Measurements from ENCODE around the gene PACS2.

Gene PACS2

DNA sequence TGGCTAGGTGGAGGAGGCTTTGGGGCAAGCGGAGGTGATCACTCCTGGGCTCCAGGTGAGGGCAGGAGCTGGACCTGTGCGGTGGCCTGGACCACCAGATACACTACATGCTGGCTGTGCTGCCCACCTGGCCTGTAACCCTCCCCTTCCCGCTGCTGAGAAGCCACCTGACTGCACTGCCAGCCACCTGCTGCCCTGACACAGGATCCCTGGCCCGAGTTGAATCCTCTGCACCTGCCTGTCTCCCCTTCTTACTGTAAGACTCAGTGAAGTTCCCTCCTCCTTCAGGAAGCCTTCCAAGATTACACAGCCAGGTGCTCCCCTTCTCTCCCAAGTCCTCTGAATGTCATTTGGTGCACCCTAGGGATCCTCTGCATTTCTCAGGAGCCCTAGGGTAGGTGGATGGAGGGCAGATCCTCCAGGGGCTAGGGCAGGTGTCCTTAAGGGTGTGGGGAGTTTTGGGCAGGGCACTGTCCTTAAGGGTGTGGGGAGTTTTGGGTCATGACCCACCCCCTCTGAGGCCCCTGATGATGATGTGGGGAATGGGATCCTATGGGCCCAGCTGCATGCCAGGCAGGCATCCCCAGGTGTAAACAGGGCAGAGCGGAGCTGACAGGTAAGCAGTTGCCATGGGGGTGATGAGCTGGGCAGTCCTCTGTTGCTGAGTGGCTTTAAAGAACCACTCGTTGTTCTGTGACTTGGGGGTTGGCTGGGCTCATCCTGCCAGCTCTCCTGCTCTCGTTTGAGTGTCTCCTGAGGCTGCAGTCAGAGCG is 98.4 kb downstream of the PACS2 start:
- no peak for DNase-seq

DNA sequence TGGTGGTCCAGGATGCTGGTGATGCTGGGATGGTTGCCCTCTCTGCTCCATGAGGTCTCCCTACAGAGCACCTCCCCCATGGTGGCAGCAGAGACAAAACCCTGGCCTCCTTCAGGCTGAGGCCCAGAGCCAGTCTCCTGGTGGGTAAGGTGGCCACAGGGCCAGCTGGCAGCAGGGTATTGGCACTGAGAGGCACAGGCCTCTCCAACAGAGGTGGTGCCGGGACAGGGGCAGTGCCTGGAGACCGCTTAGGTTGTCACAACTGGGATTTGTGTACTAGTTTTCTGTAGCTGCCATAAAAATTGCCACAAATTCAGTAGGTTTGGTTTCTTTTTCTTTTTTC is 99.0 kb downstream of the PACS2 start:
- no peak for DNase-seq

DNA sequence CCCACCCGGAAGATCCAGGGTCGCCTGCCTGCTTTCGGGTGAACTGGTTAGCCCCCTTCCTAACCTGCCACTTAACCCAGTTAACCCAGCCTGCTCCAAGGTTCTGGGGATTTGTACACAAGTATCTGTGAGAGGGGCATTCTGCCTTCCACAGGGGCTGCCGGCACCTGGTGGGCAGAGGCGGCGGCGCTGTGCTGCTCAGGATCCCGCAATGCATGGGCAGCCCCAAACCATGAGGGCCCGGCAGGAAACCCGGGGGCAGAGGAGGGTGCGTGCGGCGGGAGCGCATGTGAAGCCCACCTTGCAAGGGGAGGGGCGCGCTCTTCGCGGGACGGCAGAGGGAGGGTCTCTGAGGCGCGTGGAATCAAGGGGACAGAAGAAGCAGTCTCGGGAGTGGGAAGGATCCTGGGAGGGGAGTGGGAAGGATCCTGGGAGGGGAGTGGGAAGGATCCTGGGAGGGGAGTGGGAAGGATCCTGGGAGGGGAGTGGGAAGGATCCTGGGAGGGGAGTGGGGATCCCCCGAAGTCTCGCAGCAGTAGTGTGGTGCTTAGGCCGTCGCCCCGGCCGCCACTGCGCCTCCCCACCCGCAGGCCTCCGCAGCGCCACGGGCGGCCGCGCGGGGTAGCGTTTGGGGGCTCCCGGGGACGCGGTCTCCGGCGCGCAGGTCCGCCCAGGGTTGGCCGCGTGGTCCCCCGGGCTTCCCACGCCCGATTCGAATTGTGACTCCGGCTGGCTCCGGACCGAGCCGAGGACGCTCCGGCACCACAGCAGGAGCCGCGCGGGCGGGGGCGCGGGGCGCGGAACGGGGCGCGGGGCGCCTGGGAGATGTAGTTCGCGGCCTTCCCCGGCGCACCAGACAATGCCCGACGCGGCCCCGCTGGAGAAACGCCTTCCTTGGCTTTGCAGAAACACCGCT is 100.2 kb downstream of the PACS2 start:
- peak; percentile 58 for DNase-seq

DNA sequence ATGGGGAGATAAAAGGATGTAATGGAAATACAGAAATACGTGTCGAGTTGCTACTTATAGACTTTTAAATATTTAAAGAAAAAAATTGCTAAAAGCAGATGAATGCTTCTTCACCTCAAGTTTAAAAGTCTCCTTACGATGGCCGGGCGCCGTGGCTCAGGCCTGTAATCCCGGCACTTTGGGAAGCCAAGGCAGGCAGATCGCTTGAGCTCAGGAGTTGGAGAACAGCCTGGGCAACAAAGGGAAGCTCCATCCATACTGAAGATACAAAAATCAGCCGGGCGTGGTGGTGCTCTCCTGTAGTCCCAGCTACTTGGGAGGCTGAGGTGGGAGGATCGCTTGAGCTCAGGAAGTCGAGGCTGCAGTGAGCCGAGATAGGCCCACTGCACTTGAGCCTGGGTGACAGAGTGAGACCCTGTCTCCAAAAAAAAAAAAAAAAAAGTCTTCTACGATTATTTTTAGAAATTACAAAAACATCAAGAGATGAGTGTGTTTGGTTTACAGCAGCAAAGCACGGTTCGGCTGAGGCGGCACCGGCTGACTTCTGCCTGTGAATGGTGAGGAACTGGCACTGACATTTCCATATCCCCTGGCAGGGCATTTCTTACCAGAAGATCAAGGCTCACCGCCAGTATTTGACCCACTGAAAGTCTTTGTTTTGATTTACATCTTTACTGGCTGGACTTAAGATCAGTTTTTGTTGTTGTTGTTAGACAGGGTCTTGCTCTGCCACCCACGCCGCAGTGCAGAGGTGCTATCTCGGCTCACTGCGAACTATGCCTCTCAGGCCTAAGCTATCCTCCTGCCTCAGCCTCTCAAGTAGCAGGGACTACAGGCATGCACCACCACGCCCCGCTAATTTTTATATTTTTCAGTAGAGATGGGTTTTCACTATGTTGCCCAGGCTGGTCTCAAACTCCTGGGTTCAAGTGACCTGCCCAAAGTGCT is 101.2 kb downstream of the PACS2 start:
- DNase-seq, result no peak

DNA sequence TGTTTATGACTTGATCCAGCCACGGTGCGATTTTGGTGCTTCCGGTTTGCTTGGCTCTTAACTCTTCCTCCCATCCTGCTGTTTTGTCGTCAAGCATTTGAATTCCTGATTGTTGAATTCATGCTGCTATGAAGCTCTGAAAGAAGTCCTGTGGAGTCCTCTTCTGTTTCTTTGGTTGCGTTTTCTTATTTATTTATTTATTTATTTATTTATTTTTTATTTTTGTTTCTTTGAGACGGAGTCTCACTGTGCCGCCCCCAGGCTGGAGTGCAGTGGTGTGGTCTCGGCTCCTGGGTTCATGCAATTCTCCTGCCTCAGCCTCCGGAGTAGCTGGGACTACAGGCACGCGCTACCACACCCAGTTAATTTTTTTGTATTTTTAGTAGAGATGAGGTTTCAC is 102.1 kb downstream of the PACS2 start:
- no peak for DNase-seq

DNA sequence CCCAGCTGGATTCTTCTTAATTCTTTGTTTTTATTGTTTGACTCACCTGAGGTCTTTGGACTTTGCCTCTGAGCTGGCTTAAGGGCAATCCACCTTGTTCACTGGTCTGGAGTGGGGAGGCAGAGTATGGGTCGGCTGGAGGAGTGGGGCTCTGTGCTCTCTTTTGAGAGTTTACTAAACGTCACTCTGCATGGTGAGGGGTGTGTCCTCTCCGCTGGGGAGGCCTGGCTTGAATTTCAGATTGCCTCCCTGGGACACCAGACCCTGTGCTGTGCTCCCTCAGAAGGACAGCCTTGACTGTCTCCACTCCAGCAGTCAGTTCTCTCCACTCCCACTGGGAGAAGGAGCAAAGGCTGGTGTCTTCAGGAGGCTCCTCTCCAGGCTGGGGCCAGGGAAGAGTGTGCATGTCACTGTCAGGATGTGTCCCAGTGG is 103.2 kb downstream of the PACS2 start:
- DNase-seq, result no peak

DNA sequence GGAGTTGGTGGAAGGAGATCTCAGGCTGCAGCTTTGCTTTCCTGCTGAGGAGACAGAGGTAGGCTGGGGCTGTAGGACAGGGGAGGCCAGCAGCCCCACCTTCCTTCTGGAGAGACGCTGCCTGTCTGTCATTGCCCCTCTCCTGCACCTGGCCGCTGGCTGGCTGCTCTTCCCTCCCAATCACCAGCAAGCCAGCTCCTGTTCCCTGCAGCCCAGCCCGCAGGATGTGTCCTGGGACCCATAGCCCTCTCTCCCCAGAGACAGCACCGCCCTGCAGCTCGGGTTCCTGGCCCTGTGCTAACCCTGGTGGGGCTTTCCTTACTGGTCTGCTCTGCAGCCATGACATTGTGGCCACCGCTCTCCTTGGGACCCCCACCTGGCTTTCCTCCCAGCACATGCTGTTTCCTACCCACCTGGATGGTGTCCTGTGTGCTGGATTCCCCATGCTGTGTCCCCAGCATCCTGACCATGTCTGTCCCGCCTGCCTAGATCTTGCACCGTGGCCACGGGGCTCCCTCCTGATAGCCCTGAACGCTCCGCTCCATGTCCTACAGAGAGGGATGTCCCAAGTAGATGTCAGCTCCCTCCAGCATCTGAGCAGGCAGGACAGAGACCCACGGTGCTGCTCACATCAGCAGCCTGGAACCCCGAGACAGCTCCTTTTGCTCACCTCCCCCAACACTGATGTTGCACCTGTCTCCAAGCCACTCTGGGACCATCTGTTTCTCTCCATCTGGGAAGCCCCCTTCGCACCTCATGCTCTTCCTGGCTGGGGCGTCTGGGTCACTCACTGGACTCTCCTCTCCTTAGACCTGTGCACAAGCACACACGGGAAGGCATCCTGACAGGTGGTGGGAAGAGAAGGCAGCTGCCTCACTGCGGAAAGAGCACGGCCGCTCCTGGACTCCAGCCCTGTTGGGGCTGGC is 104.0 kb downstream of the PACS2 start:
- no peak for DNase-seq

DNA sequence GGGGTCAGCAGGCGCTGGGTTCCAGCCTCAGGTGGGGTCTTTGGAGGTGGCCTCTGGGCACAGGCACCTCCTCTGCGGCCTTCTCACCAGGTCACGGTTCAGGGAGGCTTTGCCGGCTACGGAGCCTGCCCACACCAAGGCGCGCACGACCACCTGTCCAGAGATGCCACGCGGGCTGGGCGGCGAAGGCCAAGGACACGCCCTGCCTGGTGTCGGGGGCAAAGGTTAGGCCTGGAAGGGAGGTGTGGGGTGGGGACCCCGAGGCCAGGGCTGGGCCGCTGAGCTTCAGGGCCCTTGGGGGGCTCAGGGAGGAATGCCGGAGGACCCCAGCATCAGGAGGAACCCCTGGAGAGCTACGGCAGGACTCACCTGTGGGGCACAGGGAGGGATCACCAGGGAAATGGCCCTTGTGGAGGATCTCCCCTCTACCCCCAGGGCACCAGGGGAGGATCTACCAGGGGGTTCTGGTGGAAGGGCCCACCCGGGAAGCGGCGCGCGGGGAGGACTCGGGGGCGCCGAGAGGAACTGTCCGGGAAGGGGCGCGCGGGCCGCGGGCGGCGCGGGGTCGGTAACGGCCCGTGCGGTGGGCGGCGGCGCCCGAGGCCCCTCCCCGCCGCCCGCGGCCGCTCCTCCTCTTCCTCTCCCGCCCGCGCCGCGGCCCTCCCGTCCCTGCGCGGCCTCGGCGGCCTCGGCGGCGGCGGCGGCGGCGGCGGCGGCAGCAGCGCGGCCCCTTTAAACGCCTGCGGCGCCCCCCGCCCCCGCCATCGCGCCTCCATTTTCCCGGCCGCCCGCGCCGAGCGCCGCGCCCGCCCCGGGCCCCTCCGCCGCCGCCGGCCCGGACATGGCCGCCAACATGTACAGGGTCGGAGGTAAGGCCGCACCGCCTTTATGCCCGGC is 104.9 kb downstream of the PACS2 start, which contains the start of gene MTA1:
MTA1 (plus strand) TSS at position 633 of the 897 bp plus-strand sequence; CDS start at position 842, 209 bp downstream.
- DNase-seq, result no peak

DNA sequence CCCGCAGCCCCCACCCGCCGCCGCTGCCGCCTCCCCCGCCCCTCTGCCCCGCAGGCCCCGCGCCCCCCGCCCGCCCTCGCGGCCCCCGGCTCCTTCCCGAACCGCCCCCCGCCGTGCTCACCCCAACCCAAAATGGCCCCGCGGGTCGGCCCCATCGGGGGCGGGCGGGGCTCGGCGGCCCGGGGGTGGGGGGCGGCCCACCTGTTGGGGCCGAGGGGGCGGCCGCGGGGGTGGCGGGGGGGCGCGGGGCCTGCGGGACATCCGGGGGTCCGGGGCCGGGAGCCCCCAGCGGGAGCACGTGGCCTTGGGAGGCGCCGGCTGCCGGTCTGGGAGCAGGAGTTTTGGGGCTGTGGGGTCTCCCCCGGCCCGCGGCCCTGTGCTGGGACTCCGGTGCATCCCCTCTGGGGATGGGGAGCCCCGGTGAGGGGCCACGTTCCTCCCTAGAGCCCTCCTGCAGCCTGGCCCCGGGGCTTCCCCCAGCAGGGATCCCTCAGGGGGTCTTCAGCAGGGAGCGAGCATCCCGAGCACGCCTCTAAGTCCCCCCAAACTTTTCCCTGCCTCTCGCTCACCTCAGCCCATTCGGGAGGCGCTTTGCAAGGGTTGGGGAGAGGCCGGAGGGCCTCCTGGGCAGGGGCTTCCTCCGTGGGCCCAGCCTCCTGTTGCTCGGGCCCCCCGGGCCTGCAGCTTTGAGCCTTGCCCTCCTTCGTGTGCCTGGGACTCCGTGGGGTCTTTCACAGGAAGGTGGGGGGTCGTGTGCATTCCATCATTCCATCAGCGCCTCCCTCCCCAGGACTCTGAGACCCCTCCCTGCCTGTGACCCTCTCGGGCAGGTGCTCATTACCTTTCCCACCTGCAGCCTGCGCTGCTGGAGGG is 105.8 kb downstream of the PACS2 start:
- no peak for DNase-seq

DNA sequence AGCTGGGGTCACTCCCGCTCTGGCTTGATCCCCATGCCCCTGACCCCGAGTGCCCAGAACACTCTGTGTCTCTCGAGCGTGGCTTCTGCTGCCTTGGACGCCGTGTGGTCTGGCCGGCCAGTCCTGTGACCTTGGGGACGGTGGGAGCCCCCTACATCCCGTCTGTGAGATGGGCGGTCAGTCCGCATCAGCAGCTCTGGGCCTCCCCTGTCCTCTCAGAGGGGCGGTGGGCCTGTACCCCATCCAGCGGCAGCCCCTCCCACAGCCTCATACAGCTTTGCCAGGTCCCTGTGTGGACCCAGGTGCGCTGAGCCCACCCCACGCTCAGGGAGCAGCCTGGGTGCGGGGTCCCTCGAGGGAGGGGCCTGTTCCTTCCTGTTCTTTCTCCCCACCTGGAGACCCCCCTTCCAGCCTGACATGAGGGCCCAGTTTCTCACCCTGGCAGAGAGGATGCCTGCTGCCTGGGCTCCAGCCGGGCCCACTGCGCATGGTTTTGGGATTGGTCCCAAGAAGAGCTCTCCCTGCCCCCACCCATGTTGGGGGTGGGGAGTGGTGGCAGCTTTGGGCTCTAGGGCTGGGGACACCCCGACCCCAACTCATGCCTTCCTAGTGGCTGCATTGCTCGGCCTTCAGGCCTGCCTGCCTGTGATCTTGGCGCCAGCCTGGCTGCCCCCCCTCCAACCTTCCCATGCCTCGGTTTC is 106.6 kb downstream of the PACS2 start:
- no peak for DNase-seq

DNA sequence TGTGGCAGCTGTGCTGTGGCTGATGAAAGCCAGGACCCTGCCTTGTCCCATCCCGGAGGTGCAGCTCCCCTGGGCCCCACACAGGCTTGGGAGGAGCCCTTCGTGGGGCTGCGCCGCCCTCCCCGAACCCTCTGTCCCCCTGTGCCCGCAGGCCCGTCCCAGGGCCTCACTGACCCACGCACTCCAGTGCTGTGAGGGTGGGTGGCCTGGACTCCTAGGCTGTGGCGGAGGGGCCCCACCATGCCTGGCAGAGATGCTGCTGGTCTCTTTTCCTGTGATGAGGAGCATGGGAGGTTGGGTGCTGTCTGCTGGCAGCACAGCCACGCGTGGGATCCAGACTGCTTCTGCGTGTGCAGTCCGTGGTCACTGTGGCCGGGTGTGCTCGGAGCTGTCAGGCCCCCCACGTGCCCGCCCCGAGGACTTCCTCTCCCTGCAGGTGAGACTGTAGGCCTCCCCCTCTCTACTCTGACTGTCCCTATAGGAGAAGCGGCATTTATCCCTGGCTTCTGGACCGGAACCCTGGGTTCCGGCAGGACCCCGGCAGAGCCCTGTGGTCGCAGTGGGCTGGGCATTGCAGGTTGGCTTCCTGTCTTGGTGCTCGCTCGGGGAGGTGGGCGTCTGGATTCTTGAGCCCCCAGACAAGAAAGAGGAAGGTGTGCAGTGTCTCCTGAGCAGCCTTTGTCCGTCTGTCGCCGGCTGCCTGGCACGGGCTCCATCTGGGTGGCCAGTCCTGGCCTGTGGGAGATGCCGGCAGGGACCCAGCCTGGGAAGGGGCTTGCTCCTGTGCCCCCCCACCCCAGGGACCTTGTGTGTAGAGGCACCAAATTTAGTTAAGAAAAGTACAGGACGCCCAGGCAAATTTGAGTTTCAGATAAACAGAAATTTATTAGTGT is 107.4 kb downstream of the PACS2 start:
- no peak for DNase-seq

DNA sequence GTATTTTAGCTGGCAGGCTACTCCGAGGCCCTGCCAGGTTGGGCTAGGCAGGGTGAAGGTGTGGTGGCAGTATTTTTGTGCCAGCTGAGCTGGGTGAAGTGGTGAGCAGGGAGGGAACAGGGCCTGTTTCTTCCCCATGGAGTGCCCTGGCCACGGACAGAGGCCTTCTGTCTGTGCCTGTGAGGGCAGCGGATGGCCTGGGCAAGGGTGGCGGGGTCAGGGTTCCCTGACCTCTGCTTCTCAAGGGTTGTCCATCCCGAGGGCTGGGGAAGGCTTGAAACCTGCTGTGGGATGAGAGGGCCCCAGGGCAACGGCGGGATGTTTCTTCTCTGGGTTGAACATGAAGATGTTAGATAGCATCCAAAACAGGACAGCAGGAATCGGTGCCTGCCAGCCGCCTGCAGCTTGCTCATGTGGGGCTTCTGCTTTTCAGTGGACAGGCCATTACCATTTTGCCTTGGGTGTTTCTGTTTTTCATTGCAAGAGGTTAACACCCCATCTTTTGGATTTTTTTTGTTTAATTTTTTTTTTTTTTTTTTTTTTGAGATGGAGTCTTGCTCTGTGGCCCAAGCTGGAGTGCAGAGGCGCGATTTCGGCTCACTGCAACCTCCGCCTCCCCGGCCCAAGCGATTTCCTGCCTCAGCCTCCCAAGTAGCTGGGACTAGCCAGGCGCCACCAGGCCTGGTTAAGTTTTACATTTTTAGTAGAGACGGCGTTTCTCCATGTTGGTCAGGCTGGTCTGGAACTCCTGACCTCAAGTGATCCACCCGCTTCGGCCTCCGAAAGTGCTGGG is 108.3 kb downstream of the PACS2 start:
- no peak for DNase-seq

DNA sequence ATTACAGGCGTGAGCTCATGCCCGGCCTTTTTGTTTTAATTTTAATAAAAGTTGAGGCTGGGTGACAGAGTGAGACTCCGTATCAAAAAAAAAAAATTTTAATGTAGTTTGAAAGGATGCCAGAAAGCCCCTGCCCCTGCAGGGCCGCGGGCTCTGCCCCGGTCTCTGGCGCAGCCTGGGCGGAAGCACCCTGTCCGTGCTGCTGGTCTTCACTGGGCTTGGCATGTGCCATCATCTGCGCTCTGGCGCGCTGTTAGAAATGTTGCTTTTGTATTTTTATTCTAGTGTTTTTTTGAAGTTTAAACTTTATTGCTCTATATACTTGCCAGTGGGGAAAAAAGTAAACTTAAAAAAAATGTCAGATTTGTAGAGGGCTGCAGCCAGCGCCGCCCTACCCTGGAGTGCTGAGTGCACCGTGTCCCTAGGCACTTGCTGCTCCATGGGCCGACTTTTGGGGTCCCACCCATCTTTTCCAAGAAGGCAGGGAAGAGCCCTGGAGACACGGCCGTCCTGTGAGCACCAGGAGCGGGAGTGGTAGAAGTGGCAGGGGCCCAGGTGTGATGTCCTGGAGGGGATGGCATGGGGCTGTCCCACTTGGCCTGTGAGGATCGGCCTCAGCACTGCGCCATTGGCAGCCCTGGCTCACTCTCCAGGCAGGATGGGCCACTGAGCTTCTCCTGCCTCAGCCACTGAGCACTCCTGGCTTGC is 109.1 kb downstream of the PACS2 start:
- DNase-seq, result no peak

DNA sequence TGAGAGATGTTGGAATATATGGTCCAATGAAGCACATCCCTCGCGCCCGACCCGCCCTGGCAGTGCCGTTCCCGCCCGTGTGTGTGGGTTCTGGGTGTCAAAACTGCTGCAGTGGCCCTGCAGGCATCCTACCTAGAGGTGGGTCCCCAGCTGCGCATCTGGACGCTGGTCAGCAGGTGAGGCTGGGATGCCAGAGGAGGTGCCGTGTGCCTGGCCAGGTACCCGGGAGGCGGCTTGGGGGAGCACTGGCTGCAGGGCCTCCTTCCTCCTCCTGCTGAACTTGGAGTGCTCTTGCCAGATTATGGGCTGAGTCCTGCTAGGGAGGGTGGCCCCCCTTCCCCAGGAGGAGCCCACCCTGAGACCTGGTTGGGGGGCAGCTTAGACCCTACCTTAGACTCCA is 110.3 kb downstream of the PACS2 start:
- no peak for DNase-seq

DNA sequence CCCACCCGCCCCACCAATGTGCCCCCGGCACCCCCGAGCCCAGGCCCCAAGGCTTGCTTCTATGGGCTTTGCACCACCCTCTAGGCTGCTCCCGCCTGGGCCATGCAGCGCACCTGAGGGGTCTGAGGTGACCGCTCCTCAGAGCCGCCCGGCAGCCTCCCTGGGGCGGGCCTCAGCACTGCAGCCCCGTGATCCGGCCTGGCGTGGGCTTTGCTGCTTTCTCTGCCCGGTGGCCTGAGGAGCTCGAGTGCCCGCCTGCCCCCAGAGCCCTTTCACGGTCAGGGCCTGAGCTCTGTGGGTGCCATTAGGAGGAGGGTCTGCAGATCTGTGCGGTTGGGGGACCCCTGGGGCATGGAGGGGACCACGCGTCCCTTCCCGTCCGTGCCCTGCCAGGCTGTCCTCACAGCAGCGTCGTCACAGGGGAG is 111.3 kb downstream of the PACS2 start:
- no peak for DNase-seq

DNA sequence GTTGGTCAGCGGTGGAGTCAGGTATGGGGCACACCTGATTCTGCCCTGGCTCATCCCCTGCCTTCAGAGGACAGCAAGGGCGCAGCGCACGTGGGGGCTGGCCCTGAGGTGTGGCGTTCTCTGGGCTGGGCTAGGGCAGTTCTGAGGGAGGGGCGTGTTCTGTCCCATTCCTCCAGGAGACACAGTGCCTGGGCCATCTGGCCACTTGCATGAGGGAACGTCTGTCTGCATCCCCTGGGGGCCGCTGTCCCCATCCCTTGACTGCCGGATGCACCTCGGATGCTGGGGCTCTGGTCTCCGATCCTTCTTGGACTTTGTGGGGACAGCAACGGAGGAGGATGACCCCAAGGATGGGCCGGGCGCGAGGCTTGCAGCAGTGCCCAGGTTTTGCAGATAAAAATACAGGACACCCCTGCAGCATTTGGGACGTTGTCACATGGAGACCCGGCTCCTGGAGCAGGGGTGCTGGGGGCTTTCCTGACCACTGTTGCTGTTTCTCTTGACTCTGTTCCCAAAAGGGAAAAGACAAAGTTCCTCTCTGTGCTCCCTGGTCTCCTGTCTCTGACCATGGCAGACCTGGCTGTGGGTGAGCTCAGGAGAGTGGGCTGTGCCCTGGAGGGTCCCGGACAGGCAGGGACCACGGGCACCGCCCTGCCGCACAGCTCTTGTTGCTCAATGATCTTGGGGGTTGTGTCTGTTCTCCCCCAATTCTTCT is 112.0 kb downstream of the PACS2 start:
- no peak for DNase-seq
